IMR-90 (cell line): ENCODE data around the gene THBS1. TPM values are rescaled to one million over a fixed set of nuclear protein-coding genes. Genes with fewer than 3 reads are reported as not detected.

ENCODE experiments used
- ATAC-seq: fragments of 200-7000 bp; cut with Tn5 transposase; 2 replicates; pipeline ENCODE4 v1.9.1; 2020; ENCODE audit warnings: low read depth, mild to moderate bottlenecking, moderate library complexity
- BruUV-seq: library from RNA; stranded (reverse); fragments of 400-500 nt; replicated peaks from 2 replicates; lab custom pipeline; 2021; lab: Mats Ljungman, UMichigan
- CTCF ChIA-PET: fragments of 300-600 bp; formaldehyde crosslinking; extraction: SDS; loops from one replicate; lab custom pipeline; 2021; ENCODE audit warnings: antibody characterized with exemption; lab: Yijun Ruan, JAX
- POLR2A ChIA-PET: fragments of 300-600 bp; sonication (Branson Sonifier 250); formaldehyde crosslinking; loops from one replicate; lab custom pipeline; 2022; ENCODE audit warnings: antibody characterized with exemption; ENCODE audit not compliant: unreplicated experiment; lab: Charles Lee
- DNase-seq: peaks from one replicate; pipeline ENCODE4 v3.0.0; 2013
- H2AFZ ChIP-seq: replicated peaks from 2 replicates; pipeline ENCODE3; 2013; ENCODE audit warnings: low read length, mild to moderate bottlenecking; ENCODE audit not compliant: poor library complexity
- H2AK5ac ChIP-seq: 2 replicates; pipeline ENCODE4 v1.6.1; 2013; ENCODE audit warnings: low read depth, low read length, inconsistent platforms
- H2AK9ac ChIP-seq: replicated peaks from 2 replicates; pipeline ENCODE3; 2013; ENCODE audit warnings: mild to moderate bottlenecking, low read depth, low read length, moderate library complexity; ENCODE audit not compliant: poor library complexity
- H2BK120ac ChIP-seq: 2 replicates; pipeline ENCODE4 v1.6.1; 2013; ENCODE audit warnings: low read depth, low read length, inconsistent platforms
- H2BK15ac ChIP-seq: 3 replicates; pipeline ENCODE4 v1.6.1; 2013; ENCODE audit warnings: low read depth, low read length, inconsistent platforms
- H2BK20ac ChIP-seq: 2 replicates; pipeline ENCODE4 v1.6.1; 2013; ENCODE audit warnings: low read depth, mild to moderate bottlenecking, inconsistent platforms, low read length, moderate library complexity
- H2BK5ac ChIP-seq: 2 replicates; pipeline ENCODE4 v1.6.1; 2013; ENCODE audit warnings: mild to moderate bottlenecking, low read depth, low read length, inconsistent platforms; ENCODE audit not compliant: poor library complexity, severe bottlenecking
- H3K14ac ChIP-seq: replicated peaks from 2 replicates; pipeline ENCODE4 v1.6.1; 2013; ENCODE audit warnings: low read depth, low read length, inconsistent platforms
- H3K18ac ChIP-seq: 2 replicates; pipeline ENCODE4 v1.6.1; 2013; ENCODE audit warnings: low read depth, low read length, control low read depth
- H3K23ac ChIP-seq: 2 replicates; pipeline ENCODE4 v1.6.1; 2013; ENCODE audit warnings: low read depth, low read length, inconsistent platforms
- H3K27ac ChIP-seq: 2 replicates; pipeline ENCODE4 v1.5.1; 2013; ENCODE audit warnings: mild to moderate bottlenecking, control low read depth, low read length; ENCODE audit not compliant: insufficient read depth
- H3K27me3 ChIP-seq: 2 replicates; pipeline ENCODE4 v1.6.1; 2013; ENCODE audit warnings: low read length; ENCODE audit not compliant: control insufficient read depth, insufficient read depth
- H3K36me3 ChIP-seq: 2 replicates; pipeline ENCODE4 v1.6.1; 2013; ENCODE audit warnings: low read length, mixed read lengths; ENCODE audit not compliant: control insufficient read depth, insufficient read depth
- H3K4ac ChIP-seq: 2 replicates; pipeline ENCODE4 v1.6.1; 2013; ENCODE audit warnings: low read depth, low read length, inconsistent platforms
- H3K4me1 ChIP-seq: 2 replicates; pipeline ENCODE4 v1.6.1; 2013; ENCODE audit warnings: low read length, mixed read lengths; ENCODE audit not compliant: control insufficient read depth, insufficient read depth
- H3K4me2 ChIP-seq: 2 replicates; pipeline ENCODE4 v1.6.1; 2013; ENCODE audit warnings: low read depth, mild to moderate bottlenecking, control low read depth, low read length, moderate library complexity
- H3K4me3 ChIP-seq: 2 replicates; pipeline ENCODE4 v1.5.1; 2013; ENCODE audit warnings: low read depth, mild to moderate bottlenecking, control low read depth, low read length, moderate library complexity; ENCODE audit not compliant: insufficient read depth
- H3K56ac ChIP-seq: 2 replicates; pipeline ENCODE4 v1.6.1; 2013; ENCODE audit warnings: low read length, inconsistent platforms; ENCODE audit not compliant: insufficient read depth; ENCODE audit errors: extremely low read depth
- H3K79me1 ChIP-seq, 2 experiments: 2 replicates each; pipeline ENCODE4 v1.6.1; 2013; ENCODE audit warnings: low read length in 2 of 2, inconsistent platforms in 1 of 2, low read depth in 1 of 2
- H3K9ac ChIP-seq: 2 replicates; pipeline ENCODE4 v1.6.1; 2013; ENCODE audit warnings: low read depth, low read length, control low read depth
- H3K9me1 ChIP-seq: 2 replicates; pipeline ENCODE4 v1.6.1; 2013; ENCODE audit warnings: low read length, inconsistent platforms; ENCODE audit not compliant: insufficient read depth
- H3K9me3 ChIP-seq: 2 replicates; pipeline ENCODE4 v1.6.1; 2013; ENCODE audit warnings: low read length; ENCODE audit not compliant: control insufficient read depth, insufficient read depth
- H4K20me1 ChIP-seq: 2 replicates; pipeline ENCODE4 v1.6.1; 2013; ENCODE audit warnings: low read length, inconsistent platforms; ENCODE audit not compliant: insufficient read depth
- H4K5ac ChIP-seq: 2 replicates; pipeline ENCODE4 v1.6.1; 2013; ENCODE audit warnings: mild to moderate bottlenecking, low read depth, low read length, control low read depth
- H4K8ac ChIP-seq, 2 experiments: 2 replicates each; pipeline ENCODE4 v1.6.1; 2013; ENCODE audit warnings: low read depth in 2 of 2, low read length in 2 of 2, control low read depth in 1 of 2, inconsistent platforms in 1 of 2
- H4K91ac ChIP-seq: 2 replicates; pipeline ENCODE4 v1.6.1; 2013; ENCODE audit warnings: low read depth, low read length, inconsistent platforms; ENCODE audit not compliant: insufficient read depth
- BHLHE40 ChIP-seq: fragments of 150-350 bp; IDR thresholded peaks from 2 replicates; pipeline ENCODE4 v1.6.1; 2016; ENCODE audit warnings: mild to moderate bottlenecking, low read depth, low read length
- CEBPB ChIP-seq: IDR thresholded peaks from 2 replicates; pipeline ENCODE4 v1.6.1; 2012; ENCODE audit warnings: low read depth, low read length, improper control_type of control experiment
- CHD1 ChIP-seq: IDR thresholded peaks from 2 replicates; pipeline ENCODE4 v1.6.1; 2012; ENCODE audit warnings: low read depth, low read length, improper control_type of control experiment
- FOS ChIP-seq: fragments of 150-350 bp; IDR thresholded peaks from 2 replicates; pipeline ENCODE4 v1.6.1; 2016; ENCODE audit warnings: low read depth, low read length
- MAZ ChIP-seq: IDR thresholded peaks from 2 replicates; pipeline ENCODE4 v1.6.1; 2012; ENCODE audit warnings: low read depth, mild to moderate bottlenecking, low read length, improper control_type of control experiment, moderate library complexity, borderline replicate concordance
- MXI1 ChIP-seq: IDR thresholded peaks from 2 replicates; pipeline ENCODE4 v1.6.1; 2012; ENCODE audit warnings: low read depth, mild to moderate bottlenecking, low read length, moderate library complexity, borderline replicate concordance
- NFE2L2 ChIP-seq: fragments of 150-350 bp; IDR thresholded peaks from 2 replicates; pipeline ENCODE4 v1.6.1; 2016; ENCODE audit warnings: low read depth, mild to moderate bottlenecking, low read length
- POLR2A ChIP-seq: IDR thresholded peaks from 2 replicates; pipeline ENCODE4 v1.6.1; 2012; ENCODE audit warnings: mild to moderate bottlenecking, low read depth, low read length
- RCOR1 ChIP-seq: IDR thresholded peaks from 2 replicates; pipeline ENCODE4 v1.6.1; 2012; ENCODE audit warnings: mild to moderate bottlenecking, low read length, improper control_type of control experiment; ENCODE audit not compliant: insufficient replicate concordance
- RFX5 ChIP-seq: IDR thresholded peaks from 2 replicates; pipeline ENCODE4 v1.8.0; 2012; ENCODE audit warnings: low read depth, mild to moderate bottlenecking, low read length, moderate library complexity
- SMC3 ChIP-seq: fragments of 150-350 bp; IDR thresholded peaks from 2 replicates; pipeline ENCODE4 v1.6.1; 2016; ENCODE audit warnings: low read depth, mild to moderate bottlenecking, antibody characterized with exemption, low read length, moderate library complexity
- WGBS, 2 experiments: methylation state at CpG; one replicate each; pipeline versions ENCODE4 v1.1.5 to v1.1.7; 2013; ENCODE audit warnings: missing lambda C conversion rate in 2 of 2; ENCODE audit not compliant: insufficient read length in 1 of 2; ENCODE audit errors: extremely low coverage in 2 of 2; 5-methylcytosine and 5-hydroxymethylcytosine counted together
- dilution Hi-C: fragments of 300-500 bp; cut with HindIII; formaldehyde crosslinking; loops from one replicate; pipeline ENCODE4 v1.14.3; 2018; ENCODE audit warnings: low sequenced_read_pairs; ENCODE audit not compliant: unreplicated experiment
- in situ Hi-C: fragments of 300-500 bp; cut with MboI; formaldehyde crosslinking; loops from 3 replicates; pipeline ENCODE4 v1.14.3; 2019; ENCODE audit warnings: low sequenced_read_pairs, inconsistent platforms, mixed read lengths
- intact Hi-C: fragments of 100-400 bp; cut with micrococcal nuclease; formaldehyde crosslinking; loops from 2 replicates; pipeline ENCODE4 v1.10.0; 2022
- polyA plus RNA-seq, 3 experiments: library from polyadenylated mRNA; depleted of rRNA; stranded (reverse); fragments of >200 nt; gene quantifications; 2 replicates each; pipeline ENCODE4 v1.2.3, GENCODE V29; 2012; ENCODE audit warnings: low replicate concordance in 1 of 3
- total RNA-seq: library from RNA; depleted of rRNA; stranded (reverse); fragments of >200 nt; gene quantifications from 2 replicates; pipeline ENCODE4 v1.2.3, GENCODE V29; 2012
- TF ChIP-seq, protein P1 (sequence below): fragments of 150-350 bp; IDR thresholded peaks from 2 replicates; pipeline ENCODE4 v1.6.1; 2017; ENCODE audit warnings: mild to moderate bottlenecking, antibody characterized with exemption, low read length, low read depth
- TF ChIP-seq, protein P2 (sequence below): fragments of 150-350 bp; IDR thresholded peaks from 2 replicates; pipeline ENCODE4 v1.6.1; 2016; ENCODE audit warnings: low read depth, mild to moderate bottlenecking, low read length, moderate library complexity, borderline replicate concordance

Gene THBS1
- total and polyA plus RNA-seq, 2 of the 4 experiments (the other 2 are of a cell fraction) = 1,562 to 4,071 TPM

DNA sequence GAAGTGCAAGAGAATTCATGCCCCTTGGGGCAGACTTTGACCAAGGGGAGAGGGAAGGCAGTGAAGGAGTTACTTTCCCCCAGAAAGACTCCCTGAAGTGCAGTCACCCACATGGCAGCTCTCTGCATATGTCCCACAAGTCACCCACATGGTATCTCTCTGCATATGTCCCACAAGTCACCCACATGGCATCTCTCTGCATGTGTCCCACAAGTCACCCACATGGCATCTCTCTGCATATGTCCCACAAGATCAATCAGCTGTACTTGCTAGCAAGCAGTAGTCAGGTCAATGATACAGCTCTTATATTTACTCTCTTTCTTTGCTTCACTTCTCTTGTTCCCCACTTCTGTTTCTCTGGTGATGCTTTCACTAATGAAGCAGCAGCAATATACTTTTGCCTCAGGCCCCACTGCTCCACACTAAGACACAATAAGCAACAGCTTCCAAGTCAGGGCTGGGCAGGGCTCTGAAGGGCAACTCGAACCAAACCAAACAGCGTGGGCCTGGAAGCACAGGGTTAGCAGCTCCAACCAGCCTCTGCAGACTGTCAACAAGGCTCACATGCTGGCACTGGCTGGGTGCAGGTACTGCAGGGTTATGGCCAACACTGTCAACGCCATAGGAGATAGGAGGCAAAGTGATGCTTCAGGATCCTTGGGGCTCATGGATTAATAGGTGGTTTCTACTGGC is 46.7 kb downstream of the THBS1 start:
- Histone ChIP-seq H3K27ac (no peak overlapping the region), H2BK120ac (no peak overlapping the region), H3K27me3 (no peaks in the 10 kb centered on the region), H3K18ac (no peak overlapping the region), H3K4me1 (peaks cover 27% of the 10 kb centered on the region), H3K4ac (peak overlapping the region; percentile 22; the same call in 1 of the 2 replicates), H3K9ac (no peak overlapping the region), H4K5ac (no peak overlapping the region), H4K8ac (no peak overlapping the region), H4K20me1 (no peaks in the 10 kb centered on the region), H3K36me3 (no peaks in the 10 kb centered on the region), H3K14ac (peak overlapping the region; percentile 36; the same call in 1 of the 2 replicates), H2BK5ac (no peak overlapping the region), H2AK9ac (no peak overlapping the region), H3K23ac (no peak overlapping the region), H2BK15ac (peak overlapping the region; percentile 91; the same call in 1 of the 3 replicates), H3K56ac (no peak overlapping the region), H3K4me3 (no peak overlapping the region), H3K9me1 (peaks cover 24% of the 10 kb centered on the region), H2BK20ac (no peak overlapping the region), H2AFZ (no peak overlapping the region), H3K9me3 (no peaks in the 10 kb centered on the region; the same call in 1 of the 2 replicates), H4K91ac (peak overlapping the region; percentile 5; the same call in 1 of the 2 replicates), H2AK5ac (peak overlapping the region; percentile 40; the same call in 1 of the 2 replicates), H3K79me1 (peaks cover 0 to 5% of the 10 kb centered on the region in 2 experiments; a peak in 1 of 4 replicates), H3K4me2 (no peak overlapping the region)
- WGBS, 2 experiments = 100% methylated on average over 3 of the region's 3 CpGs; no CpG with 5 or more reads in 1 of the 2 experiments
- ChIA-PET CTCF (no interaction called here), POLR2A (no interaction called here)
- in situ Hi-C loops (no loop called here), dilution Hi-C loops (no loop called here), intact Hi-C loops (no loop called here)
- TF ChIP-seq, protein P1, sequence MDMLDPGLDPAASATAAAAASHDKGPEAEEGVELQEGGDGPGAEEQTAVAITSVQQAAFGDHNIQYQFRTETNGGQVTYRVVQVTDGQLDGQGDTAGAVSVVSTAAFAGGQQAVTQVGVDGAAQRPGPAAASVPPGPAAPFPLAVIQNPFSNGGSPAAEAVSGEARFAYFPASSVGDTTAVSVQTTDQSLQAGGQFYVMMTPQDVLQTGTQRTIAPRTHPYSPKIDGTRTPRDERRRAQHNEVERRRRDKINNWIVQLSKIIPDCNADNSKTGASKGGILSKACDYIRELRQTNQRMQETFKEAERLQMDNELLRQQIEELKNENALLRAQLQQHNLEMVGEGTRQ = no peak
- no peak for TF ChIP-seq MAZ
- TF ChIP-seq CHD1 = no peak
- no peak for TF ChIP-seq RCOR1
- TF ChIP-seq CEBPB = no peak
- no peak for TF ChIP-seq POLR2A
- no peak for TF ChIP-seq BHLHE40
- TF ChIP-seq MXI1 = no peak
- no peak for TF ChIP-seq NFE2L2
- TF ChIP-seq, protein P2, sequence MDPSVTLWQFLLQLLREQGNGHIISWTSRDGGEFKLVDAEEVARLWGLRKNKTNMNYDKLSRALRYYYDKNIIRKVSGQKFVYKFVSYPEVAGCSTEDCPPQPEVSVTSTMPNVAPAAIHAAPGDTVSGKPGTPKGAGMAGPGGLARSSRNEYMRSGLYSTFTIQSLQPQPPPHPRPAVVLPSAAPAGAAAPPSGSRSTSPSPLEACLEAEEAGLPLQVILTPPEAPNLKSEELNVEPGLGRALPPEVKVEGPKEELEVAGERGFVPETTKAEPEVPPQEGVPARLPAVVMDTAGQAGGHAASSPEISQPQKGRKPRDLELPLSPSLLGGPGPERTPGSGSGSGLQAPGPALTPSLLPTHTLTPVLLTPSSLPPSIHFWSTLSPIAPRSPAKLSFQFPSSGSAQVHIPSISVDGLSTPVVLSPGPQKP = no peak
- no peak for TF ChIP-seq RFX5
- no peak for TF ChIP-seq SMC3
- TF ChIP-seq FOS = no peak
- ATAC-seq = no peak
- no TSS peak for BruUV-seq
- no peak for DNase-seq
